Left colon (tissue), 2 donors: ENCODE data around the gene ADGRD1. TPM values are rescaled to one million over a fixed set of nuclear protein-coding genes. Genes with fewer than 3 reads are reported as not detected.

Experiments
- ATAC-seq: fragments of 200-7000 bp; cut with Tn5 transposase; one replicate; pipeline ENCODE4 v1.9.1; 2020; ENCODE audit warnings: mild to moderate bottlenecking, moderate library complexity
- DNase-seq, 2 donors: peaks; one replicate each; pipeline ENCODE4 v3.0.0-alpha.2; 2020
- intact Hi-C, 2 donors: fragments of 100-400 bp; cut with DNase I in 1 of 2; cut with micrococcal nuclease in 1 of 2; formaldehyde crosslinking; loops; one replicate each; pipeline versions ENCODE4 v1.11.2 to v1.14.0; 2022; cut with DNase I, micrococcal nuclease
- total RNA-seq, 2 donors: library from RNA; stranded (reverse); fragmentation: NEBNext Ultra II Directional; extraction: Animal tissue kit (Norgen Biotek cat#: 25700); gene quantifications; one replicate each; pipeline ENCODE4 v1.2.1, GENCODE V29; 2021
- donor health status: DM: no; HTN: no; CAD: no.
- donor health status: DM: yes; HTN: yes; CAD: no.

Gene ADGRD1
- total RNA-seq, 2 donors from 2014 or later, result 4.0 to 5.8 TPM

DNA sequence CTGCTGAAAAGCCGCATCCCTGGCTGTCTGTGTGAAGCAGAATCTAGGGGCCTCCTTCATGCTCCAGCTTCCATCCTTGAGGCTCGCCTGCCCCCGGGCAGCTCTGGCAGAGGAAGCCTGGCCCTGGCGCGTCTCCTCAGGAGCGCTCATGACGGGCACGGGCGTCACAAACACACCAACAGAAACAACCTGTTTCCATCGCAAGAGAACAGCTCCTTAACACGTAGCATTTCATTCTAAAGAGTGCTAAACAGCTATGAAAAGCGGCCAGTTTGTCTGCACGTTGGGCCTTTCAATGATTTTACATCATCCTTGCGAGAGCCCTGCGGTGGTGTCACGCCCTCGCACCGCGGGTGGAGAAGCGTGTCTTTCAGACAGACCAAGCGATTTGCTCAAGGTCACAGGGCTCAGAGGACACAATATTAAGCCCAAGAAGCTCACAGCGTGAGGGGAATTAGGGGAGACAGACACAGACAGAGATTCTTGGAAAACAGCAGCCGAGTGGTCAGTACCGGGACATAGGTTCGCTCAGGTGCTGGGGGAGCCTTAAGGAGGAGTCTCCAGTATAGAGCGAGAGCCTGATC lies 4.9 kb downstream of the ADGRD1 start:
- intact Hi-C loops, result no loop called here
- no peak for ATAC-seq
- DNase-seq, result no peak

DNA sequence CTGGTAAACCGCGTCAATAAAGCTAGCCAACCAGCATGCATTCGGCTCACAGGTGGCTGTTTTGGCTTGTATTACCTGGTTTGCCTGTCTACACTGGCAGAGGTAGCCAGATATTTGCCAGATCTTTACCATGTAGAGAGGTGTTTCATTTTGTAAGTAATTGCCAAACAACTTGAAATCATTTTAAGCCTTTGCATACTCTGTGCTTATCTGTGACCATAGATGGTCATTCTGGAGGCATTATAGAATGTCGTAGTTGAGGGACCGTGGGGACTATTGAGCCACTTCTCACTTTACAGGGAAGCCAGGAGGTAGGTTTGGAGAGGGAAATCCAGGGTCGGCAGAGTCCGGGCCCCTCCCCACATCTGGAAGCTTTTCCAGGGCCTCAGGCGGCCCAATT lies 5.9 kb downstream of the ADGRD1 start:
- no peak for DNase-seq
- intact Hi-C loops, result no loop called here
- no peak for ATAC-seq

DNA sequence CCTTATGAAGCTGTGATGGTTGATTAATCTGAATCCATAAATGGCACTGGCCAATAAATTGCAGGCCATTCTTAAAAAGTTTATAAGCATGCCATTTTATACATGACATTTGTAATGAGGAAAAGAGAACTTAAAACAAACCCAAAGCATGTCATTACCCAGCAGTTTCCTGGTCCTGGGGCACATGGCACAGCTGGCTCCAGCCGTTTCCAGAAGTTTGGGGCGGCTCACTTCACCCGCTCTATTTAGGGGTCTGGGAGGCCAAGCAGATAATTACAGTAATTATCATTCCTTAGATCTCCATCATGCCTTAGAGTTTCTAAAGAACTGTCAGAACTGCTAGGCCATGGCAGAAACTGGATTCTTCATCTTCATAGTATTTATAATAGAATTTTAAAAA lies 6.4 kb downstream of the ADGRD1 start:
- no peak for ATAC-seq
- no peak for DNase-seq
- intact Hi-C loops, result no loop called here

DNA sequence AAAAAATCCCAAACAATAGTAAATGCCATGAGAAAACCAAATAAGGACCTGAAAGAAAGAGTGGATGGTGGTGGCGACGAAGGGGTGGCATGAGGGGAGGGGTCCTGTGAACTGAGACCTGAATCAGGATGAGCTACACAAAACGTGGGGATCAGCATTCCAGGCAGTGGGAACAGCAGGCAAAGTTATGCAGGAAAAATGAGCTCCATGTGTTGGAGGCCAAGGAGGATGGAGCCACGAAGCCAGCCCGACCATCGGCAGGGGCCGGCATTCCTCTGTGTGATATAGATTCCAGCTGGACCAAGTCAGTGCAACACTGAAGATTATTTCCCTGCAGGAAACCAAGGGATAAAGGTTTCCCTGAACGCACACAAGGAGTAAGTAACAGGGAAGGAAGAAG lies 7.1 kb downstream of the ADGRD1 start:
- DNase-seq, result no peak
- intact Hi-C loops, result no loop called here
- ATAC-seq, result no peak

DNA sequence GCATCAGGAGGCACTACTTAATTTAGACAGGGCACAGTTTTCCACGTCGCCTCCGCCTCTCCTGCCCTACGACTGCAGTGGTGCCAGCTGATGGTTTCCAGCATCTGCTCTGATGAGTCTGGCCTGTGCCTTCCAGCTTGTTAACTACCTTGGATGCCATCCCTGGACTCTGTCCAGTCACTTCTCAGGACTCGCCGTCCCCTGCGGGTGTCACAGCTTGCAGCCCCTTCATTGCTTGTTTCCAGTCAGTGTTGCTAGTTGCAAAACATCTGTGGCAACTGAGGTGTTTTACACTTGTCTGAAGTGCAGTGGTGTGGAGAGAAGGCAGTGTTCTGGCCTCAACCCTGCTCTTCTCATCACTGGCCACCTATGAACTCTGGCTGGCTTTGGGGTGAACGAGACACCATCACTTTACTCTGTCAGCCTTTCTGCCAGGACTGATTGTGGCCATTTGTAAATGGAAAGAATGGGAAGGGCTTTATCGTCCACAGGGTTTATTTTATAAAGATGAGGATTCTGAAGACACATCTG lies 8.3 kb downstream of the ADGRD1 start:
- intact Hi-C loops, result no loop called here
- ATAC-seq, result no peak
- peak in 1 of 2 donors; percentile 48 for DNase-seq

DNA sequence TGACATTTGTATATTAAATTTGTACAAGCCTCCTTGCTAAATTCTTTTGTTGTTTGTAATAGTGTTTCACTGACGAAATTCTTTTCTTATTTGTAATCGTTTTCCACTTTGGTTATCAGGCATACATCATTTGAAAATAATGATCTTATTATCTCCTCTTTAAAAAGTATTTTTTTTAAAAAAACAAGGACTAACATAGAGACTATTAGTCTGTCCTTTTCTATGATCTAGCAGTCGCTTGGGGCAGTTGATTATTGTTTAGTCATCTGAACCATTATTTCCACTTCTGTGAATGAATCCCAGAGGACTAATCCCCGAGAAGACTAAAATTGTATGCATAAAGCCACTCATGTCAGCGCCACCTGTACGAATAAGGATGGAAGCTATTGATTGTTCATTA lies 11.5 kb downstream of the ADGRD1 start:
- DNase-seq (no peak), ATAC-seq (no peak)
- intact Hi-C loops, result no loop called here

DNA sequence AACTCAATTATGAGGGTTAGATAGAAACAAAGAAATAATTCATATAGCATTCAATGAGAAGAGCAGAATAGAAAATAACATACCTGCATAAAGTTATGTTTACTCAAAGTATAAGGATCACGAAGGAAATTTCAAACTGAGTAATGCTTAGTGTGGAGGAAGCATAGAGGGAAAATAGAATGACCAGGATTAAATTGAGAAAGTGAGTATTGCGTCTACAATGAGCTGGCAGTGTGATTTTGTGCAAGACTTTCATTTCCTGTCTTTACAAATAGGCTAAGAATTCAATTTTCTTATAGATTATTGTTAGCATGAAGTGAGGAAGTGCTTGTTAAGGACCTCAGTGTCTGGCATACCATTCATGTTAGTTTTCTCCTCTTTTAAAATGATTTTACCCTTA lies 12.0 kb downstream of the ADGRD1 start:
- intact Hi-C loops, result no loop called here
- ATAC-seq (no peak), DNase-seq (no peak)

DNA sequence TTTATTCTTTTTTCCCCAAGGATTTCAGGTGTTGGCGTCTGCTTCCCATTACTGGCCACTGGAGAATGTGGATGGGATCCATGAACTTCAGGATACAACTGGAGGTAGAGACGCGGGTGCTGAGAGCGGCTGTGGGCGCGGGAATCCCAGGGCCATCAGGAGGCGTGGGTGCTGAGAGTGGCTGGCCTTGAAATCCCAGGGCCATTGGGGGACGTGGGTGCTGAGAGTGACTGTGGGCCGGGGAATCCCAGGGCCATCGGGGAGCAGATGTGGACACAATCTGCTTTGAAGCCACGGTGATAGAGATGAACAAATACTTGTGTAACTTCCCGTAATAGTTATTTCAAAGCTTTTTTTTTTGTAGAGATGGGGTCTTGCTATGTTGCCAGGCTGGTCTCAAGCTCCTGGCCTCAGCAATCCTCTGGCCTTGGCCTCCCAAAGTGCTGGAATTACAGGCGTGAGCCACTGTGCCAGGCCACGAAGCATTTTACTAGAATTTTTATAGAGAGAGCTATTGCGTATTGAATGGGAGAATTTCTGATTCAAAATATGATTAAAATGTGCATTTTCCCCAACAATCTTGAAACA lies 12.8 kb downstream of the ADGRD1 start:
- ATAC-seq (no peak), DNase-seq (peak in 1 of 2 donors; percentile 1)
- intact Hi-C loops, result no loop called here

DNA sequence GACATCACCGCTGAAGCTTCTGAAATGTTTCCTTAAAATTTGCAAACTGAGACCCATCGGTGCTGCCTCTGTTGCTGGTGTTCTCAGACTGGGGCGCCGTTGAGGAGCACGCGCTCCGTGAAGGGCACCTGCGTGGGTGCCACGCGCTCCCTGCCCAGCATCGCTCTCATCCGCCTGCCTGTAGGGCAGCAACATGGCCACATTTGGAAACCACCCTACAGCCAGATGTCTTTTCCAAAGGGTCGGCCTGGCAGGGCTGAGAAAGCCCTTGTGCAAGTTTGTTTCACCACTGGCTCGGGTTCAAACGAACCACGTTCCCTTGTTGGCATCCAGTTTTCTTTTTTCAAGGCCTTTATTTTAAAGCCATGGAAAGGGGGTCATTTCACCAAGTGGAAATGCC lies 13.9 kb downstream of the ADGRD1 start:
- ATAC-seq, result no peak
- intact Hi-C loops, result no loop called here
- DNase-seq, result peak in 1 of 2 donors; percentile 15

DNA sequence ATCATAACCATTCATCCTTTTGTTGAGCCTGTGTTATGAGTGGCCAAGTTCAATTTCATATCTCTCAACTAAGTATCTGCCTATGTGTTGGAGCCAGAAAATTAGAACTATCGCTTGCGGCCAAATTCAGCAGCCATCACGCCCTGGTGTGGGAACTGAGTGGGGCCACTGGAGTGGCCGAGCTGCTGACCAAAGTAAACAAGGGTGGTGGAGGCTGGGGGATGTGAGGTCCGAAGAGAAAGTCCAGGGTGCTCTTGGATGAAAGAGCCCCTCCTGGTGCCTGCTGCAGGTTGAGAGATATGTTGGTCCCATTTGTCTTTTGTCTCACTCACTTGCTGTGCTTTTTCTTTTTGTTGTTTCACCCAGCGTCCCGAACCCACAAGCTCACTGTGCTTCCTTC lies 14.9 kb downstream of the ADGRD1 start:
- ATAC-seq (no peak), DNase-seq (peak in 1 of 2 donors; percentile 5)
- intact Hi-C loops, result no loop called here

DNA sequence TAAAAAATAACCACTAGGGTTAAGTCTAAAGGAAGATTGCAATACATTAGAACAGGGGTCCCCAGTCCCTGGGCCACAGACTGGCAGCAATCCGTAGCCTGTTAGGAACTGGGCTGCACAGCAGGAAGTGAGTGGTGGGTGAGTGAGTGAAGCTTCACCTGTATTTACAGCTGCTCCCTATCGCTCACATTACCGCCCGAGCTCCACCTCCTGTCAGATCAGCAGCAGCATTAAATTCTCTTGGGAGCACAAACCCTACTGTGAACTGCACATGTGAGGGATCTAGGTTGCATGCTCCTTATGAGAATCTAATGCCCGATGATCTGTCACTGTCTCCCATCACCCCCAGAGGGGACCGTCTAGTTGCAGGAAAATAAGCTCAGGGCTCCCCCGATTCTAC lies 15.5 kb downstream of the ADGRD1 start:
- DNase-seq, result peak in 1 of 2 donors; percentile 0
- intact Hi-C loops, result no loop called here
- no peak for ATAC-seq

DNA sequence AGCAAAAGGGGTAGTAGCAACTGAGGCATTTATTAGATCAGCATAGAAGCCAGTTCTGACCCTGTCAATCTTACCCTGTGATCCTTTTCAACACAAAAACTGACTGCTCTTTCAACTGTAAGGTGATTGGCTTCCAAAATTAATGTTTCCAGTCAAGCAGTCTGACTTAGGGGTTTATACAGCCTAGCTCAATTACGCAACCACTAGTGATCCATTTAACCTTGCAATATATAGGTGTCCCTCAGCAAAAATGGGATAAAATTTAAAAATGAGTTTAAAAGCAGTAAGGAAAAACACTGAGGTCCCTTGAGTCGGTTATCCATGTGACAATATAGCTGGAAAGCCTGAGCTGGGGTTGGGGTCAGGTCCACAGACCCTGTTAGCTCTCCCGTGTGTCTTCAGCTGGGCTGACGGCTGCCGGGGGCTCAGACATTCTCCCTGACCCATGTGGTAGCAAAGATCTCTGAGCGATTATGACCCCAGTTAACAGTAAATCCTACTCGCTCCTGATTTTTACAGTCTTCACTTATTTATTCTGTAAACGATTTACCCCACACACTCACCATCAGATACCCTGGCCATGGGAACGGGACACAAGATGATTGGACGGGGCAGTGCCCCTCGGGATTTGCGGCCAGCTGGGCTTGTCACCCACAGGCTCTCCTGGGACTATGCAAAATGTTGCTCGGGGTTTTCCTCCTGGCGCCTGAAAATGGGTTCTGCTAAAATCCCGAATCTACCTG lies 16.6 kb downstream of the ADGRD1 start:
- ATAC-seq, result no peak
- intact Hi-C loops, result no loop called here
- peak in 1 of 2 donors; percentile 1 for DNase-seq

DNA sequence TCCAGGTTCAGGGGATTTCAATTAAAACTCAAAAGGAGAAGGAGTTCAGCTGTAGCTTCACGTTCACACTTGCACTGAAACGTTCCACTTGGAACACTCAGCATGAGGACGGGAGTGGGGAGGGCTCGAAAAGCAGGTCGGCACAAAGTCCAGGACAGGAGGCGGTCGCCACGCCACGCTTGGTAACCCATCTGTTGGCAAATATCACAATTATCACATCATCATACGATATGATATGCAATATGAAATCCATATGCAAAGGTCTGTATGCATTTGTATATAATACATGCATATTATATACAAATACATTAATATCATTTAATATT lies 17.2 kb downstream of the ADGRD1 start:
- DNase-seq (no peak), ATAC-seq (no peak)
- intact Hi-C loops, result no loop called here

DNA sequence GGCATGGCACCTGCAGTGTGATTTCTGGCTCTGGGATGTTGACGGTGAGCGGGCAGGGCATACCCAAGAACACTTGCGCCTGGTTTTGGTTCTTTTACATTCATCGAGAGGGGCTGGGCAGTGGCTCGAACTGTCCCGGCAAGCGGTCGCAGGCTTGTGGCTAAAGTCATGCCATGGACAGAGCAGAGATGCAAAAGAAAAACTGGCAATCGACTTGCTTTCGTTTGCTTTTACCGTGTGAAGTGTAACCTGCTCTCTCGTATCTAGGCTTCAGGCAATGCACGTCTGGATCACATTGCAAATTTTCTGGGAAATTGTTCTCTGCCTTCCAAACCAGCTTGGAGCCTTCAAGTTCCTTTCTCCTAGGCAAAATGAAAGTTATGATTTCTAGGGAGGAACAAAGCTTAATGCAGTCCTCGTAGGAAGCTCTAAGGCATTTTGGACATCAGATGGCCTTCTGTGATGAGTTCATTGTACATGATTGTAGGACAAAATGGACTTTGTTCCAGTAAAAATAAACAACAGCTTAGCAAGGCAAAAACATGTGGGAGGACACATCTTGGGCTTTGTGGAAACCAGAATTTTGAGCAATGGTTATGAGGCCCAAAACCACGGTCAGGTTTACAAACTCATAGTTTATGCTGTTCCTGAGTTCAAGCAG lies 18.3 kb downstream of the ADGRD1 start:
- no peak for ATAC-seq
- intact Hi-C loops, result no loop called here
- peak in 1 of 2 donors; percentile 12 for DNase-seq

DNA sequence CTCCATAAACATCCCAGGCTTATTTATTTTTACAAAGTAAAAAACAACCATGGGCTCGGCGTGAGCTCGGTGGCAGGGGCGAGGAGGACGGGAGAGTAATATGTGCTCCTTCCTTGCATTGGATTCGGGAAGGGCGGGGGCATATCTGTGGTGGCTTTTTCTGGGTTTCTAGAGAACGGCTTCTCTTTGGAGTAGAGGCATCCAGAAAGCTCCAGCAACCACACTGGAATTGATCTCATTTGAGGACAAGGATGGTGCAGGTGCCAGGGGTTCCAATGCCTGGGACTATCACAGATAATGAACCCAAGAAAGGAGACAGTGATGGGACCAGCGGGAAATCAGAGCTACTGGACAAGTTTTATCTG lies 18.9 kb downstream of the ADGRD1 start:
- DNase-seq, result peak in 1 of 2 donors; percentile 11
- no peak for ATAC-seq
- intact Hi-C loops, result no loop called here

DNA sequence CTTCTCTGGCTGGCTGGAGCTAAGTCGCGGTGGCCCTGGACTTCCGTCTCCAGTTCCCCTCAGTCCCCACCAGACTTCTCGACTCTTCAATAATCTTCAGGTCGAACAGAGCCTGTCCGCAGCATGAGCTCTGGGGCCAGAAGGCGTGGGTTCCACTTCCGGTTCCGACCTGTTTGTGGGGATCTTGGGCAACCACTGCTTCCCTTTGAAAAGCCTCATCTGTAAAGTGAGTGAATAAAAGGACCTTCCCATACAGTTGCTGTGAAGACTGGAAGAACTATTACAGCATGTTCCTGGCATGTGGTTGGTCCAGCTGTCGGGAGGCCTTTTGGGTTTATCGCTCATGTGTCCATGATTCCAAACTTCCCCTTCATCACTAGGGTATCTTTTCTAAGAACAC lies 19.4 kb downstream of the ADGRD1 start:
- intact Hi-C loops, result no loop called here
- DNase-seq, result peak in 1 of 2 donors; percentile 19
- ATAC-seq, result no peak

DNA sequence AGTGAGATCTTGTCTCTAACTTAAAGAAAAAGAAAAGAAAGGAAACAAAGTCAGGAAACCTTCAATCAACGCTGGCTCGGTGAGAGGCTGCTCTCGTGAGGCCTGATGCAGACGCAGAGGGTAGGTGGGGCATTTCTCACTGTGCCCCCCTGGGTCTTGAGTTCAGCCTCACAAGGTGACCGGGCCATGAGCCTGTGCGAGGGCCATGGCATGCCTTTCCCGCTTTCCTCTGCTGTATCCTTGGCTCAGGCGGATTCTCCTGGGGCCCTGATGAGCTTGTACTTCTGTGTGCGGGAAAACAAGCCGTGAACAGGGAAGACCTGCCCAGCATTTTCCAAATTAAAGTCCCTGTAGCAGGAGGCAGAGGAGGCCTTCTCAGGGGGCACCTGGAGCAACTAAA lies 20.2 kb downstream of the ADGRD1 start:
- ATAC-seq (no peak), DNase-seq (peak in 1 of 2 donors; percentile 10)
- intact Hi-C loops, result no loop called here

DNA sequence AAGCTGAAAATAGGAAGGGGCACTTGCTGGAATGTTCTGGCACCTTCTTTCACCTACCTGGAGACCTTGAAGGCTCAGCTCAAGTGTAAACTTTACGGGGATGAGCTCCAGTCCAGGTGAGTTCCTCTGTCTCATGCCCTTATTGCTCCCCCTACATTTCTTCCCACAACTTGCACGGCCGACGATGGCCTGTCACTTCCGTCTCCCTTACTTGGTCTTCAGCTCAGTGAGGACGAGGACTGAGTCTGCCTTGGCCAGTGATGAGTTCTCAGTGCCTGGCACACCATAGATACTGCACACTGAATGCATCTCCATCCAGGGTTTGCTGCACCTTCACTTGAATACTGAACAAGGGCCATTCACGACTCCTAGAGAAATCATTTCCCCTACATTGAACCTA lies 21.4 kb downstream of the ADGRD1 start:
- DNase-seq, result peak in 1 of 2 donors; percentile 2
- intact Hi-C loops, result no loop called here
- no peak for ATAC-seq

DNA sequence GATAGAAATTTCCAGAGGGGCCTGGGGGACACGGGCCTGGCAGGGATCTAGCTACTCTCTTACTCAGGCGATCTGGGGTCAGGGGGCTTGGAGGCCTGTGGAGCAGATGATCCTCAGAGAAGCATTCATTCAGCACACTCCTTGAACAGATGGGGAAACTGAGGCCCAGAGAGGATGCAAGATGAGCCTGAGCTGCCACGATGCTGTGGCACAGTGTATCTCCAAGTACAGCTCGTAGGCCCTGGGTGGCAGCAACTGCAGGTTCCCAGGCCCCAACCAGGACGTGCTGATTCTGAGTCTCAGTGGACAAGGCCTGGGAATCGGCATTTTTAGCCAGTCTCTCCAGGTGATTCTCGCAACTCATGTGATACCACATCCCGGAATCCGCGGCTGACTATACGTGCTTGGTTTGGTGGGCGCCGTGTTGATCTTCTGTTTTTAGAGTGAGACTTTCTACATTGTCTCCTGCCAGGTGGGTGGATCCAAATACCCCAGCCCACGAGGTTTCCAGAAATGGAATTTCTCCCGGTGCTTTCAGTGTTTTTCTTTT lies 22.5 kb downstream of the ADGRD1 start:
- ATAC-seq (no peak), DNase-seq (peak in 1 of 2 donors; percentile 15)
- intact Hi-C loops, result no loop called here
